ENCODE data around the gene ASTE1.

GRCh38 chr3:130981469-130981868 lies 45.2 kb downstream of the ASTE1 start:
- TF ChIP-seq CTCF (conservative IDR thresholded peaks at IDR 0.05; ENCODE audit: low read length) = no peak
- no peak for TF ChIP-seq EZH2phosphoT487 (IDR thresholded peaks at IDR 0.05; ENCODE audit: borderline replicate concordance, low read depth, low read length)
